H1 (cell line): ENCODE data around the gene KRTAP17-1. TPM values are rescaled to one million over a fixed set of nuclear protein-coding genes. Genes with fewer than 3 reads are reported as not detected.

Experiments used
- CTCF ChIA-PET: fragments of 300-600 bp; sonication (Branson Sonifier 250); formaldehyde crosslinking; loops from one replicate; lab custom pipeline; 2021; ENCODE audit not compliant: partially characterized antibody; lab: Charles Lee
- POLR2A ChIA-PET: fragments of 300-600 bp; sonication (Branson Sonifier 250); formaldehyde crosslinking; loops from one replicate; lab custom pipeline; 2021; ENCODE audit warnings: inconsistent platforms; ENCODE audit not compliant: partially characterized antibody; lab: Charles Lee
- DNase-seq, 2 experiments: peaks; one replicate each; pipeline versions ENCODE4 v3.0.0 to v3.0.0-alpha.2; 2010 to 2022; ENCODE audit warnings: low spot score in 2 of 2, low read depth in 1 of 2, mixed read lengths in 1 of 2
- FAIRE-seq: peaks from 2 replicates; lab custom pipeline; 2011; peaks lifted over from hg19 to GRCh38; lab: Jason Lieb, UNC
- H2AFZ ChIP-seq: 2 replicates; pipeline ENCODE4 v1.8.1; 2012; ENCODE audit warnings: low read length, inconsistent platforms
- H2AK5ac ChIP-seq: 2 replicates; pipeline ENCODE4 v1.6.1; 2013; ENCODE audit warnings: low read depth, low read length
- H2BK120ac ChIP-seq: replicated peaks from 2 replicates; pipeline ENCODE3; 2013; ENCODE audit warnings: low read depth, low read length, inconsistent platforms
- H2BK12ac ChIP-seq: 2 replicates; pipeline ENCODE4 v1.6.1; 2013; ENCODE audit warnings: low read depth, low read length
- H2BK15ac ChIP-seq: 2 replicates; pipeline ENCODE4 v1.6.1; 2013; ENCODE audit warnings: low read length
- H2BK20ac ChIP-seq: 2 replicates; pipeline ENCODE4 v1.6.1; 2013; ENCODE audit warnings: low read length
- H2BK5ac ChIP-seq: 2 replicates; pipeline ENCODE4 v1.6.1; 2013; ENCODE audit warnings: low read depth, low read length
- H3K14ac ChIP-seq: 2 replicates; pipeline ENCODE4 v1.6.1; 2013; ENCODE audit warnings: inconsistent platforms; ENCODE audit not compliant: insufficient read length
- H3K18ac ChIP-seq: 2 replicates; pipeline ENCODE4 v1.6.1; 2013; ENCODE audit warnings: low read length; ENCODE audit errors: extremely low read depth
- H3K23ac ChIP-seq: 2 replicates; pipeline ENCODE4 v1.6.1; 2013; ENCODE audit warnings: inconsistent platforms; ENCODE audit not compliant: insufficient read length
- H3K23me2 ChIP-seq: 2 replicates; pipeline ENCODE4 v1.6.1; 2013; ENCODE audit warnings: low read depth, low read length
- H3K27ac ChIP-seq: 2 replicates; pipeline ENCODE4 v1.6.1; 2011; ENCODE audit warnings: low read depth, low read length, inconsistent platforms
- H3K27me3 ChIP-seq, 4 experiments: replicated peaks in 1 of 4; 1 replicate in 1 of 4; 2 replicates in 3 of 4; pipeline versions ENCODE4 v1.6.1 to v1.8.1; 2011 to 2013; ENCODE audit warnings: low read length in 3 of 4, mild to moderate bottlenecking in 3 of 4, inconsistent platforms in 2 of 4, mixed read lengths in 2 of 4, moderate library complexity in 1 of 4; ENCODE audit not compliant: control insufficient read depth in 3 of 4, insufficient read depth in 3 of 4; ENCODE audit errors: extremely low read depth in 1 of 4
- H3K36me3 ChIP-seq, 4 experiments: 2 replicates each; pipeline versions ENCODE4 v1.6.1 to v1.8.1; 2011 to 2013; ENCODE audit warnings: mild to moderate bottlenecking in 4 of 4, low read length in 3 of 4, moderate library complexity in 2 of 4, control low read depth in 1 of 4, inconsistent platforms in 1 of 4; ENCODE audit not compliant: insufficient read depth in 4 of 4, control insufficient read depth in 2 of 4
- H3K4ac ChIP-seq: replicated peaks from 2 replicates; pipeline ENCODE3; 2013; ENCODE audit warnings: low read length, low read depth, mixed read lengths, inconsistent platforms; ENCODE audit not compliant: insufficient read length
- H3K4me1 ChIP-seq, 4 experiments: replicated peaks in 1 of 4; 1 replicate in 1 of 4; 2 replicates in 3 of 4; pipeline versions ENCODE4 v1.6.1 to v1.8.1; 2011 to 2013; ENCODE audit warnings: low read length in 3 of 4, inconsistent platforms in 2 of 4, mixed read lengths in 1 of 4; ENCODE audit not compliant: insufficient read depth in 4 of 4, control insufficient read depth in 3 of 4
- H3K4me2 ChIP-seq, 2 experiments: 2 replicates each; pipeline versions ENCODE4 v1.6.1 to v1.8.1; 2011 to 2013; ENCODE audit warnings: low read depth in 2 of 2, low read length in 2 of 2, control low read depth in 1 of 2, inconsistent platforms in 1 of 2, mild to moderate bottlenecking in 1 of 2; ENCODE audit not compliant: insufficient read depth in 1 of 2
- H3K4me3 ChIP-seq, 4 experiments: fragments of 200-600, 300-600 bp in 1 of 4; sonication (generic), shearing (Covaris generic), sonication (Bioruptor Twin) in 1 of 4; 2 replicates each; pipeline versions ENCODE4 v1.5.1 to v1.8.1; 2011 to 2016; ENCODE audit warnings: low read length in 4 of 4, low read depth in 3 of 4, control low read depth in 2 of 4, inconsistent platforms in 2 of 4, mild to moderate bottlenecking in 2 of 4, mixed read lengths in 1 of 4, moderate library complexity in 1 of 4; ENCODE audit not compliant: insufficient read depth in 2 of 4; ENCODE audit errors: extremely low read depth in 1 of 4
- H3K56ac ChIP-seq: replicated peaks from 2 replicates; pipeline ENCODE3; 2013; ENCODE audit warnings: low read depth, mild to moderate bottlenecking, mixed read lengths, low read length, inconsistent platforms; ENCODE audit not compliant: insufficient read length
- H3K79me1 ChIP-seq: 2 replicates; pipeline ENCODE4 v1.6.1; 2013; ENCODE audit warnings: low read depth, low read length, control low read depth
- H3K79me2 ChIP-seq, 2 experiments: 2 replicates each; pipeline versions ENCODE4 v1.6.1 to v1.8.1; 2012 to 2013; ENCODE audit warnings: low read length in 2 of 2, mild to moderate bottlenecking in 2 of 2, inconsistent platforms in 1 of 2; ENCODE audit not compliant: insufficient read depth in 2 of 2, control insufficient read depth in 1 of 2
- H3K9ac ChIP-seq, 4 experiments: replicated peaks in 1 of 4; 1 replicate in 1 of 4; 2 replicates in 3 of 4; pipeline versions ENCODE4 v1.6.1 to v1.8.1; 2011 to 2013; ENCODE audit warnings: low read depth in 3 of 4, low read length in 3 of 4, control low read depth in 2 of 4, mild to moderate bottlenecking in 2 of 4, moderate library complexity in 2 of 4, inconsistent platforms in 1 of 4; ENCODE audit errors: extremely low read depth in 1 of 4
- H3K9me3 ChIP-seq, 2 experiments: 2 replicates each; pipeline versions ENCODE4 v1.6.1 to v1.8.1; 2012 to 2013; ENCODE audit warnings: mild to moderate bottlenecking in 2 of 2, moderate library complexity in 2 of 2, control low read depth in 1 of 2, inconsistent platforms in 1 of 2, low read depth in 1 of 2, low read length in 1 of 2, mixed read lengths in 1 of 2; ENCODE audit not compliant: insufficient read depth in 2 of 2
- H4K20me1 ChIP-seq, 2 experiments: replicated peaks in 1 of 2; 2 replicates each; pipeline versions ENCODE3 to v1.8.1; 2011 to 2013; ENCODE audit warnings: inconsistent platforms in 2 of 2, low read length in 2 of 2, mild to moderate bottlenecking in 1 of 2; ENCODE audit not compliant: insufficient read depth in 2 of 2, control insufficient read depth in 1 of 2
- H4K5ac ChIP-seq: 2 replicates; pipeline ENCODE4 v1.6.1; 2013; ENCODE audit warnings: low read length, low read depth, mixed read lengths, inconsistent platforms; ENCODE audit not compliant: insufficient read length
- H4K8ac ChIP-seq: 2 replicates; pipeline ENCODE4 v1.8.0; 2013; ENCODE audit warnings: mild to moderate bottlenecking, moderate library complexity, low read length, inconsistent platforms; ENCODE audit not compliant: insufficient read depth; ENCODE audit errors: extremely low read depth
- H4K91ac ChIP-seq: replicated peaks from 2 replicates; pipeline ENCODE3; 2013; ENCODE audit warnings: low read length, mixed read lengths, inconsistent platforms; ENCODE audit not compliant: insufficient read length
- BRCA1 ChIP-seq: IDR thresholded peaks from 2 replicates; pipeline ENCODE4 v1.6.1; 2012; ENCODE audit warnings: low read depth, low read length, improper control_type of control experiment
- HDAC2 ChIP-seq, 2 experiments: fragments of 300-600 bp in 1 of 2; sonication (generic) in 1 of 2; IDR thresholded peaks; 2 replicates each; pipeline ENCODE4 v1.6.1; 2011 to 2012; ENCODE audit warnings: low read depth in 2 of 2, low read length in 2 of 2, mild to moderate bottlenecking in 2 of 2, moderate library complexity in 2 of 2, borderline replicate concordance in 1 of 2, inconsistent platforms in 1 of 2
- NANOG ChIP-seq: IDR thresholded peaks from 2 replicates; pipeline ENCODE4 v1.6.1; 2011; ENCODE audit warnings: low read length, low read depth, mild to moderate bottlenecking, inconsistent platforms; ENCODE audit not compliant: insufficient read depth, poor library complexity, severe bottlenecking
- POLR2A ChIP-seq, 2 experiments: IDR thresholded peaks; 1 replicate in 1 of 2; 2 replicates in 1 of 2; pipeline ENCODE4 v1.6.1; 2011; ENCODE audit warnings: low read depth in 2 of 2, low read length in 2 of 2, mild to moderate bottlenecking in 2 of 2; ENCODE audit errors: control extremely low read depth in 1 of 2
- POU5F1 ChIP-seq: IDR thresholded peaks from 2 replicates; pipeline ENCODE4 v1.6.1; 2011; ENCODE audit warnings: low read depth, mild to moderate bottlenecking, low read length, moderate library complexity
- SIRT6 ChIP-seq: IDR thresholded peaks from one replicate; pipeline ENCODE4 v1.7.1; 2012; ENCODE audit warnings: low read length, inconsistent platforms
- TBP ChIP-seq: IDR thresholded peaks from 2 replicates; pipeline ENCODE4 v1.6.1; 2011; ENCODE audit warnings: low read depth, low read length, improper control_type of control experiment
- WGBS, 2 experiments: shearing (Covaris generic) in 1 of 2; methylation state at CpG; one replicate each; pipeline versions ENCODE4 v1.1.6 to v1.1.7; 2013 to 2015; ENCODE audit warnings: low lambda C conversion rate in 2 of 2, mixed read lengths in 2 of 2, inconsistent platforms in 1 of 2, low coverage in 1 of 2, missing lambda C conversion rate in 1 of 2; ENCODE audit not compliant: insufficient replicate concordance in 2 of 2, insufficient coverage in 1 of 2, insufficient read length in 1 of 2; ENCODE audit errors: extremely low coverage in 1 of 2, missing lambda C conversion rate in 1 of 2; 5-methylcytosine and 5-hydroxymethylcytosine counted together
- polyA plus RNA-seq, 7 experiments: library from polyadenylated mRNA; depleted of rRNA in 3 of 7; stranded (reverse) in 5 of 7; unstranded in 2 of 7; fragments of >200 nt in 5 of 7; fragments of 200-250 nt in 2 of 7; gene quantifications; 1 replicate in 5 of 7; 2 replicates in 1 of 7; 4 replicates in 1 of 7; pipeline versions ENCODE4 v1.2.1 to v1.2.3, GENCODE V29; 2011 to 2013; ENCODE audit warnings: missing spikeins in 2 of 7, mixed read lengths in 2 of 7
- total RNA-seq: library from RNA; stranded (reverse); fragmentation: NEBNext Ultra II Directional; extraction: Animal tissue kit (Norgen Biotek cat#: 25700); gene quantifications from 2 replicates; pipeline ENCODE4 v1.2.1, GENCODE V29; 2021
- TF ChIP-seq, protein P1 (sequence below): IDR thresholded peaks from 2 replicates; pipeline ENCODE4 v1.6.1; 2012; ENCODE audit warnings: inconsistent platforms

The KRTAP17-1 gene
- total and polyA plus RNA-seq, 2 of the 8 experiments (the other 6 are each of a cell fraction or from before 2014, with no cell fraction given), result not detected

GRCh38 chr17:41325126-41325525 lies 9.6 kb upstream of the KRTAP17-1 start:
- no peak overlapping the region for H4K5ac ChIP-seq
- CTCF ChIA-PET, result interaction anchor here (1.2 to 1.7 kb wide), 2 partner anchors 9 to 462 kb away, joined by 4 read pairs; no protein-coding TSS in a partner anchor
- no peak overlapping the region for H3K9ac ChIP-seq
- H3K27me3 ChIP-seq, result no peaks in the 10 kb centered on the region
- H2BK12ac ChIP-seq, result no peak overlapping the region
- no peaks in the 10 kb centered on the region for H3K79me2 ChIP-seq
- H3K4me3 ChIP-seq, result no peak overlapping the region
- whole genome bisulfite sequencing, 2 experiments, result 94% methylated on average over 6 of the region's 10 CpGs; no CpG with 5 or more reads in 1 of the 2 experiments
- POLR2A ChIA-PET, result no interaction called here
- H3K23me2 ChIP-seq, result no peaks in the 10 kb centered on the region
- no peaks in the 10 kb centered on the region for H3K9me3 ChIP-seq
- no peak overlapping the region for H3K27ac ChIP-seq
- H4K8ac ChIP-seq, result no peak overlapping the region
- no peak overlapping the region for H2BK5ac ChIP-seq
- H3K23ac ChIP-seq, result no peak overlapping the region
- H3K36me3 ChIP-seq, result no peaks in the 10 kb centered on the region
- no peaks in the 10 kb centered on the region for H3K79me1 ChIP-seq
- H2AK5ac ChIP-seq, result no peak overlapping the region
- H4K20me1 ChIP-seq, result no peaks in the 10 kb centered on the region
- H3K4me2 ChIP-seq, result no peak overlapping the region
- no peak overlapping the region for H3K56ac ChIP-seq
- DNase-seq (no peak), FAIRE-seq (no peak)
- H4K91ac ChIP-seq, result no peak overlapping the region
- H2AFZ ChIP-seq, result no peak overlapping the region
- H3K4me1 ChIP-seq, result no peaks in the 10 kb centered on the region; a peak in 1 of 7 replicates
- H2BK15ac ChIP-seq, result no peak overlapping the region
- no peak overlapping the region for H2BK20ac ChIP-seq
- TF ChIP-seq NANOG (no peak), HDAC2 (IDR thresholded peaks at IDR 0.05; ENCODE audit: borderline replicate concordance in 1 of 2, low read depth in 2 of 2, low read length in 2 of 2) (no peak), POLR2A (IDR thresholded peaks at IDR 0.05; ENCODE audit: control extremely low read depth in 1 of 2, low read depth in 2 of 2, low read length in 2 of 2) (no peak), POU5F1 (no peak), BRCA1 (no peak), TBP (no peak), SIRT6 (no peak)
- TF ChIP-seq, protein P1, sequence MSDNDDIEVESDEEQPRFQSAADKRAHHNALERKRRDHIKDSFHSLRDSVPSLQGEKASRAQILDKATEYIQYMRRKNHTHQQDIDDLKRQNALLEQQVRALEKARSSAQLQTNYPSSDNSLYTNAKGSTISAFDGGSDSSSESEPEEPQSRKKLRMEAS, result no peak
- H2BK120ac ChIP-seq, result no peak overlapping the region
- no peak overlapping the region for H3K18ac ChIP-seq
- no peak overlapping the region for H3K14ac ChIP-seq
- H3K4ac ChIP-seq, result no peak overlapping the region
